Lower leg skin (tissue), 3 donors: ENCODE results near the gene BLOC1S5.

Source experiments
- CTCF ChIP-seq, 3 donors: fragments of 450-650 bp; IDR thresholded peaks; one replicate each; pipeline ENCODE4 v1.5.1; 2016; ENCODE audit warnings: antibody characterized with exemption in 3 of 3, mild to moderate bottlenecking in 3 of 3, moderate library complexity in 2 of 3
- POLR2A ChIP-seq, 2 donors: fragments of 450-650 bp; IDR thresholded peaks; one replicate each; pipeline ENCODE4 v1.6.1; 2016 to 2017; ENCODE audit warnings: antibody characterized with exemption in 2 of 2, mild to moderate bottlenecking in 1 of 2, moderate library complexity in 1 of 2

GRCh38 chr6:8073758-8074157 lies 9.6 kb upstream of the BLOC1S5 start:
- no peak for TF ChIP-seq CTCF (IDR thresholded peaks at IDR 0.05)
- no peak for TF ChIP-seq POLR2A (IDR thresholded peaks at IDR 0.05)
